Thoracic aorta (tissue), 2 donors: Measurements from ENCODE around the gene ZNF33B. TPM values are rescaled to one million over a fixed set of nuclear protein-coding genes. Genes with fewer than 3 reads are reported as not detected.
"Not testable (repeated sequence)": the region's sequence is repeated elsewhere in the genome, so short reads cannot be mapped to it uniquely, and the experiment has no call there.

ENCODE experiments used
- ATAC-seq: fragments of 150-250 bp; one replicate; pipeline ENCODE4 v1.8.0; 2017; ENCODE audit warnings: low read depth; ENCODE audit not compliant: insufficient number of reproducible peaks, low FRiP score
- DNase-seq: peaks from one replicate; pipeline ENCODE4 v3.0.0-alpha.2; 2020; ENCODE audit warnings: low spot score
- H3K27ac ChIP-seq, 2 donors: fragments of 200-600 bp; sonication (generic); 1 replicate in 1 of 2; 2 replicates in 1 of 2; pipeline ENCODE4 v1.5.1; 2016; ENCODE audit warnings: mild to moderate bottlenecking in 2 of 2, moderate library complexity in 2 of 2
- H3K27me3 ChIP-seq: fragments of 200-600 bp; sonication (generic); replicated peaks from 2 replicates; pipeline ENCODE4 v1.6.0; 2016; ENCODE audit warnings: mild to moderate bottlenecking; ENCODE audit not compliant: insufficient read depth
- H3K36me3 ChIP-seq: fragments of 200-600 bp; sonication (generic); one replicate; pipeline ENCODE4 v1.5.1; 2016
- H3K4me1 ChIP-seq, 2 donors: fragments of 200-600 bp; sonication (generic); 1 replicate in 1 of 2; 2 replicates in 1 of 2; pipeline versions ENCODE4 v1.5.1 to v1.6.0; 2016; ENCODE audit warnings: low read depth in 2 of 2, mild to moderate bottlenecking in 1 of 2; ENCODE audit not compliant: control insufficient read depth in 1 of 2
- H3K4me3 ChIP-seq: fragments of 200-600 bp; sonication (generic); 2 replicates; pipeline ENCODE4 v1.5.1; 2016; ENCODE audit warnings: mild to moderate bottlenecking
- H3K9me3 ChIP-seq: fragments of 200-600 bp; sonication (generic); 2 replicates; pipeline ENCODE4 v1.5.1; 2016
- total RNA-seq, 2 donors: library from RNA; depleted of rRNA; stranded (reverse); fragments of >200 nt; gene quantifications; one replicate each; pipeline versions ENCODE4 v1.1.0 to v1.2.3, GENCODE V29; 2016
- TF ChIP-seq, protein P1 (sequence below): fragments of 200-600 bp; sonication (generic); IDR thresholded peaks from one replicate; pipeline ENCODE4 v1.5.1; 2019; ENCODE audit warnings: antibody characterized with exemption

Gene ZNF33B
- total RNA-seq, 2 donors from 2014 or later: 5.6 to 12.1 TPM

DNA sequence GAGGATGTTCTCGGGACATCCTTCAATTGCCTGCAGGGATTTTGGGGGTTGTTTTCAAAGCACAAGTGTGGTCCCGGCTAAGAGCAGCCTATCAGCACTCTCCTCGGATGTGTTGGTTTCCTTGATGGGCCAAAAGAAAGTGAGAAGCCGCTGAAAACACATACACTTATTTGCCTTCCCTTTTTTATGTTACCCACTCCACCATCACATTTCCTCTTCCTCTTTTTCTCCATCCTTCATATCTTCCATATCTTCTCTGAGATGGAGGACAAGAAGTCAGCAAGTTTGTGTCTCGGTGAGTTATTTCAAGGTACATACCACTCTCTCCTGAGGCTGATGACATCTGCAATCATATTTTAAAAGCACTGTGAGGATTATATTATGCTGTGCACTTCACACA lies 64.0 kb downstream of the ZNF33B start:
- Histone ChIP-seq H3K36me3 (no peaks in the 10 kb centered on the region), H3K9me3 (no peaks in the 10 kb centered on the region), H3K27ac (no peak overlapping the region), H3K27me3 (no peaks in the 10 kb centered on the region), H3K4me3 (no peak overlapping the region), H3K4me1 (no peaks in the 10 kb centered on the region)
- DNase-seq (no peak), ATAC-seq (no peak)
- TF ChIP-seq, protein P1, sequence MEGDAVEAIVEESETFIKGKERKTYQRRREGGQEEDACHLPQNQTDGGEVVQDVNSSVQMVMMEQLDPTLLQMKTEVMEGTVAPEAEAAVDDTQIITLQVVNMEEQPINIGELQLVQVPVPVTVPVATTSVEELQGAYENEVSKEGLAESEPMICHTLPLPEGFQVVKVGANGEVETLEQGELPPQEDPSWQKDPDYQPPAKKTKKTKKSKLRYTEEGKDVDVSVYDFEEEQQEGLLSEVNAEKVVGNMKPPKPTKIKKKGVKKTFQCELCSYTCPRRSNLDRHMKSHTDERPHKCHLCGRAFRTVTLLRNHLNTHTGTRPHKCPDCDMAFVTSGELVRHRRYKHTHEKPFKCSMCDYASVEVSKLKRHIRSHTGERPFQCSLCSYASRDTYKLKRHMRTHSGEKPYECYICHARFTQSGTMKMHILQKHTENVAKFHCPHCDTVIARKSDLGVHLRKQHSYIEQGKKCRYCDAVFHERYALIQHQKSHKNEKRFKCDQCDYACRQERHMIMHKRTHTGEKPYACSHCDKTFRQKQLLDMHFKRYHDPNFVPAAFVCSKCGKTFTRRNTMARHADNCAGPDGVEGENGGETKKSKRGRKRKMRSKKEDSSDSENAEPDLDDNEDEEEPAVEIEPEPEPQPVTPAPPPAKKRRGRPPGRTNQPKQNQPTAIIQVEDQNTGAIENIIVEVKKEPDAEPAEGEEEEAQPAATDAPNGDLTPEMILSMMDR: no peak

DNA sequence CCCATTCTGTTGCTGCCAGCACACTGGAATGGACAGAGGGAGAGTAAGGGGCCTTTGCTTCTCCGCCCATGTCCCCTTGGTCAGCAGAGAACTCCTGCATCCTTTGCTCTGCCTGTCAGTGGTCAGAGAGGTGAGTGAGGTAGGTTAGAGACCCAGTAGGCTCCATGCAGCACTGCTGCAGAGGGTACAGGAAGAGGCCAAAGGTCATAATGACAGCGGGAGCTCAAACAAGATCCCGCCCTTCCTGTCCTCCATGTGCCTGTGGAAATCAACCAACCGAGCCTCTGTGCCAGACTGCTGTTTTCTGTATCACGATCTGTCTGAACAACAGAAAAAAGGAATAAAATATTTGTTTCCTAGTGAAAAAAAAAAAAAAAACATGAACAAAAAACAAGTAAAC lies 81.4 kb downstream of the ZNF33B start:
- Histone ChIP-seq H3K27me3 (no peaks in the 10 kb centered on the region), H3K27ac (no peak overlapping the region), H3K4me3 (no peak overlapping the region), H3K4me1 (peaks cover 1 to 7% of the 10 kb centered on the region in 2 donors), H3K9me3 (no peaks in the 10 kb centered on the region), H3K36me3 (no peaks in the 10 kb centered on the region)
- ATAC-seq (no peak), DNase-seq (no peak)
- TF ChIP-seq, protein P1: no peak

DNA sequence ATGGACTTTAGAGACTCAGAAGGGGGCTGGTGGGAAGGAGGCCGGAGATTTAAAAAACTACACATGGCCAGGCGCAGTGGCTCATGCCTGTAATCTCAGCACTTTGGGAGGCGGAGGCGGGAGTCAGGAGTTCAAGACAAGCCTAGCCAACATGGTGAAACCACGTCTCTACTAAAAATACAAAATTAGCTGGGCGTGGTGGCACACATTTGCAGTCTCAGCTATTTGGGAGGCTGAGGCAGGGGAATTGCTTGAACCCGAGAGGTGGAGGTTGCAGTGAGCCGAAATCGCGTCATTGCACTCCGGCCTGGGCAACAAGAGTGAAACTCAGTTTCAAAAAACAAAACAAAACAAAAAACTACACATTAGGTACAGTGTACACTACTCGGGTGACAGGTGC lies 84.8 kb downstream of the ZNF33B start:
- Histone ChIP-seq H3K4me1 (peaks cover 16 to 23% of the 10 kb centered on the region in 2 donors), H3K4me3 (peak overlapping the region; percentile 86)
- H3K9me3 ChIP-seq, ATAC-seq, H3K27me3 ChIP-seq, H3K36me3 ChIP-seq, DNase-seq, H3K27ac ChIP-seq: not testable (repeated sequence)

DNA sequence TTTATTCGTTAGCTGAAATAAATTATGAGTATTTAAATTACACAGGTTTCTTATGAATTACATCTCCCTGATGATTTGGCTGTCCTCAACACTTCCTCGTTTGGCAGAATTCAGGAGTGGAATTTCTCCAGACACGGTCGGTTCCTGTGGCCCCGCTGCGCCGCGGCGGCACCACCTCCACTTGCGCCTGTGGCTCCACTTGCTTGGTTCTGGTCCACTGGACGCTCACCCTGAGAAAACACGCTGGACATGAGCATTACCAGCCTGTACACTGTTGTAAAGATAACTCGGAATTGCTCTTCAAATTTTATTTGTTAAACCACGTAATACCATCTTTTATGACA lies 85.3 kb downstream of the ZNF33B start:
- Histone ChIP-seq H3K27ac (no peak overlapping the region), H3K27me3 (no peaks in the 10 kb centered on the region), H3K36me3 (peaks cover 6% of the 10 kb centered on the region), H3K9me3 (no peaks in the 10 kb centered on the region), H3K4me3 (peak overlapping the region; percentile 86), H3K4me1 (peaks cover 16 to 23% of the 10 kb centered on the region in 2 donors)
- TF ChIP-seq, protein P1: no peak
- DNase-seq (no peak), ATAC-seq (peak; percentile 13)

DNA sequence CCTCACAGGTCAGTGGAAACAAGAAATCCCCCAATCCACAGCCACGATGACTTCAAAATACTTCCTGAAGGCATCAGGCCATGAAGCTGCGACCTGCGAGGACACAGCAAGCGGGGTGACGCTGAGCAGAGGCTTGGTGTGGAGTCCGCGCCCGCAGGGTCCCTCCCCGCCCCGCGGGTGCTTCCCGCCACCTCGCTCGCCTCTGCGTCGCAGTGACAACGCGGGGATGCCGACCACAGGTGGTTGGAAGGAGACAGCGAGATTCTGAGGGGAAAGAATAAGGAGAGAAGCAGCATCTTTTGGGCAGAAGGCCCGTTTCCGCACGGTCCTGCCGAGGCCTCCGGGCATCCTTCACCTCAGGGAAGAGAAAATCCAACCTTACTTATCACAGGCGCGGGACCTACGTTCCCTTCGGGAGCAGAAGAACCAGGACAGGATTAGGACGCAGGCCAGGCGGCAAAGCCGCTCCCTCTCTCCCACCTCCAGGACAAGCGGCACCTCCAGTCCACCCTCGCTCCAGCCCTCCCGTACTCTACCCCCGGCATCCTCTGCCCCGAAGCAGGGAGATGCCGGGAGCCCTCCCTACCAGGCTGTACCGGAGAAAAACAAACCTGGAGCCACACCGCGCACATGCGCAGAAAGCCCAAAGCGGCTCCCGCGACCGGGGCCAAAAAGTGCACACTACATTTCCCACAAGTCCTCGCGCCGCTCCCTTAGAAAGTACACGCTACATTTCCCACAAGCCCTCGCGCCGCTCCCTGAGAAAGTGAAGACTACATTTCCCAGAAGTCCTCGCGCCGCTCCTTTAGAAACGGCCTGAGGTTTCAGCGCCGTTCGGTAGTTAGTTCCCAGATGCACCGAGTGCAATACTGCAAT lies 85.9 kb downstream of the ZNF33B start:
- TF ChIP-seq, protein P1: no peak
- peak; percentile 95 for ATAC-seq
- Histone ChIP-seq H3K27ac (peak overlapping the region in 1 of 2 donors; percentile 38), H3K4me3 (peak overlapping the region; percentile 86), H3K27me3 (no peaks in the 10 kb centered on the region), H3K36me3 (peaks cover 8% of the 10 kb centered on the region), H3K9me3 (no peaks in the 10 kb centered on the region), H3K4me1 (peaks cover 16 to 23% of the 10 kb centered on the region in 2 donors)
- peak; percentile 94 for DNase-seq
